ENCODE measurements around the gene WFDC13. TPM values are rescaled to one million over a fixed set of nuclear protein-coding genes. Genes with fewer than 3 reads are reported as not detected.

Gene WFDC13
- total RNA-seq, 1 donor from 2014 or later = not detected

Small RNAs within 50 kb of the gene (small RNA-seq; reads per million reads assigned to genes)
- gene MIR3617 (ENCODE audit: low replicate concordance) (0.13 reads per million), gene SPINT5P (ENCODE audit: low replicate concordance) (not detected)

Other genes starting within 250 kb of the WFDC13 start
- gene WFDC2, start 232.3 kb upstream of the WFDC13 start, total RNA-seq = 16.6 TPM
- not detected for gene SPINT3, start 186.4 kb upstream of the WFDC13 start, total RNA-seq
- not detected for gene WFDC6, start 162.6 kb upstream of the WFDC13 start, total RNA-seq
- not detected for gene EPPIN, start 154.6 kb upstream of the WFDC13 start, total RNA-seq
- gene WFDC8, start 122.8 kb upstream of the WFDC13 start, total RNA-seq = not detected
- gene WFDC10A, start 72.3 kb upstream of the WFDC13 start, total RNA-seq = not detected
- gene WFDC9, start 70.8 kb upstream of the WFDC13 start, total RNA-seq = not detected
- gene WFDC11, start 31.8 kb upstream of the WFDC13 start, total RNA-seq = not detected
- gene WFDC10B, start 3.0 kb downstream of the WFDC13 start, total RNA-seq = not detected
- not detected for gene SPINT4, start 20.3 kb downstream of the WFDC13 start, total RNA-seq
- gene WFDC3, start 89.8 kb downstream of the WFDC13 start, total RNA-seq = not detected
- 16.9 TPM for gene DNTTIP1, start 89.9 kb downstream of the WFDC13 start, total RNA-seq
- gene UBE2C, start 110.6 kb downstream of the WFDC13 start, total RNA-seq = 13.8 TPM
- 2,441 TPM for gene TNNC2, start 125.3 kb downstream of the WFDC13 start, total RNA-seq
- 67.3 TPM for gene SNX21, start 131.8 kb downstream of the WFDC13 start, total RNA-seq
- 27.7 TPM for gene ACOT8, start 155.4 kb downstream of the WFDC13 start, total RNA-seq
- gene ZSWIM3, start 155.6 kb downstream of the WFDC13 start, total RNA-seq = 5.2 TPM
- gene ZSWIM1, start 179.2 kb downstream of the WFDC13 start, total RNA-seq = 3.3 TPM
- gene SPATA25, start 185.6 kb downstream of the WFDC13 start, total RNA-seq = 6.4 TPM
- gene NEURL2, start 189.2 kb downstream of the WFDC13 start, total RNA-seq = 16.0 TPM
- gene CTSA, start 189.3 kb downstream of the WFDC13 start, total RNA-seq = 32.6 TPM
- gene PLTP, start 210.1 kb downstream of the WFDC13 start, total RNA-seq = 14.0 TPM
- 18.0 TPM for gene PCIF1, start 232.6 kb downstream of the WFDC13 start, total RNA-seq